ENCODE measurements around the gene STAC3.
A peak's percentile ranks its signal among the peaks of the same experiment; 100 is the strongest.

Gene STAC3

DNA sequence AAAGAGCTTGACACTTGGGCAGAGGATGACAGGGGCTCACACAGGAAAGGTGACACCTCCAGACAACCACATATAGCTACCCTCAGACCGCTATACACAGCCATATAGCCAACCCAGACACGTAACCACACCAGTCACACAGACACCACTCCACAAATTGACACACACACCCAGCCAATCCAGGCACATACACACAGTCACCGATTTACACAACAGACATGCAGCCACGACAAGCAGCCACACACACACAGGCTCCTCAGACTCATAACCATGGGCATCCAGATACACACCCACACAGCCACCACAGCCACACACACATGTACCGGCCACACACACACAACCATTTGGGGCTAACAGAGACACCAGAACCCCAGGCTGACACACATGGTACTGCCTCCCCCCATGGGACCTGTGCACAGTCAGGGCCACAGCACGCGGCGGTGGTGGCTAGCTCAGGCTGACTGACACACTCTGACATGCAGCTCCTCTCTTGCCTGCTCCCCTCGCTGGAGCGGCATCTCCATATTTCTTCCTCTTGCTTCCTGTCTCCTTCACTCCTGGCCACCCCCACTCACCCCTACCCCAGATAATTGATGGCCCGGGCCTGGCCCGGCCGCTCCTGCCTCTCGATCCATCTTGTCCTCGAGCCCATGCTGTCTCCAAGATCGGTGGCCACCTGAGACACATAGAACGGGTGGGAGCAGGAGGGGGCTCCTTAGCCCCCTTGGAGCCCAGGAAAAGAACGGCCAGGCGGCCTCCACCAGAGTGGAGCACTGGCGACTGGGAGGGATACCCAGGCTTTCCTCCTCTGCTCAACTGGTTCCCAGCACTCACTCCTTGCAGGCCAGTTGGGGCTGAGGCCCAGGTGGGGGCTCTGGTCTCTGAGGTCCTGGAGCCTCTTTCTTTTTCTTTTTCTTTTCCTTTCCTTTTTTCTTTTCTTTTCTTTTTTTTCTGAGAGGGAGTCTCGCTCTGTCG is 27.5 kb downstream of the STAC3 start:
- no peak for DNase-seq (ENCODE audit: low read depth, low spot score)
- Histone ChIP-seq H3K9ac (ENCODE audit: insufficient read length) (no peak overlapping the region), H3K9me3 (ENCODE audit: low read depth, low read length) (no peaks in the 10 kb centered on the region), H3K27ac (no peak overlapping the region), H3K4me3 (no peak overlapping the region), H3K36me3 (ENCODE audit: insufficient read depth, low read length) (no peaks in the 10 kb centered on the region)
- TF ChIP-seq POLR2AphosphoS5 (IDR thresholded peaks at IDR 0.05; ENCODE audit: borderline replicate concordance, low read depth, low read length), result no peak
- no peak for TF ChIP-seq EZH2 (IDR thresholded peaks at IDR 0.05)
- TF ChIP-seq FOXP2 (optimal IDR thresholded peaks at IDR 0.05; ENCODE audit: control extremely low read depth, extremely low read length, insufficient read depth), result no peak

DNA sequence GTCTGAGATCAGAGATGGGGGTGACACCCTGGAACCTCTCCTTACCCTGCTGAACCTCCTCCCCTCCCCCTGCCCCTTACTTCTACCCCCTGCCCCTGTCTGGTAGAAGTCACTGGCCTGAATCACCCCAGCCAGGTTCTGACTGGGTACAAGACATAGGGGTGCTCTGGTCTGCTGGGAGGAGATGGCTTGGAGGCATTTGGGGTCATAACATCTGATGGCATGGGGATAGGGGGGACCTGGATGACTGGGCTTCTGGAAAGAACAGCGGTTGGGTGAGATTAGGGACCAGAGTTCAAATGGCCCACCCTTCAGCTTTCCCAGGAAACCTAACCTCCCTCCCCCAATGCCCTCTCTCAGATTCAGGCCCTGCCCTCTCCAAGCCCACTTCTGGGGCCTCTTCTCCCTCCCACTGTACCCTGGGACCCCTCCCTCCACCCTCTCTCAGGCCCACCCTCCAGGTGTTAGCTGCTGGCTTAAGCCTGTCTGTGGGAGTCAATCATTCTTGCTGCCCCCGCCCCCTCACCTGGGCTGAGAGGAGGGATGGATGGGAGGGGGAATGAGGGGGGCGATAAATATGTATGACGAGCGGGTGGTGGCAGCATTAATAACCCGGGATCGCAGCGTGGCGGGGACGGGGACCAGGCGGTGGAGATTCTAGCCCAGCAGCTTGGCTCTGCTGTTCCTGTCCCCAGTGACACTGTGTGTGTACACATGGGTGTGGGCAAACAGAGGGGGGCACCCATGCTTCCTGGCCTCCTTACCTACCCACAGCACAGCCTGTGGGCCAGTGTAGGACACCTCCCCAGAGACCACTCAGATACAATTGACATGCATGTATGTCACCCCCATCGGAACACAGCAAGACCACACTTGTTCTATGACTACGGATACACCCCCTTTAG is 28.4 kb downstream of the STAC3 start:
- Histone ChIP-seq H3K36me3 (ENCODE audit: insufficient read depth, low read length) (no peaks in the 10 kb centered on the region), H3K9ac (ENCODE audit: insufficient read length) (no peak overlapping the region), H3K4me3 (no peak overlapping the region), H3K27ac (no peak overlapping the region), H3K9me3 (ENCODE audit: low read depth, low read length) (no peaks in the 10 kb centered on the region)
- no peak for DNase-seq (ENCODE audit: low read depth, low spot score)
- no peak for TF ChIP-seq POLR2AphosphoS5 (IDR thresholded peaks at IDR 0.05; ENCODE audit: borderline replicate concordance, low read depth, low read length)
- no peak for TF ChIP-seq EZH2 (IDR thresholded peaks at IDR 0.05)

GRCh38 chr12:57221169-57221917 is 29.6 kb downstream of the STAC3 start:
- Histone ChIP-seq H3K9me3 (ENCODE audit: low read depth, low read length) (no peaks in the 10 kb centered on the region), H3K9ac (ENCODE audit: insufficient read length) (no peak overlapping the region), H3K36me3 (ENCODE audit: insufficient read depth, low read length) (no peaks in the 10 kb centered on the region), H3K4me3 (no peak overlapping the region), H3K27ac (no peak overlapping the region)
- TF ChIP-seq EZH2 (IDR thresholded peaks at IDR 0.05) (no peak), POLR2AphosphoS5 (IDR thresholded peaks at IDR 0.05; ENCODE audit: borderline replicate concordance, low read depth, low read length) (no peak)
- DNase-seq (ENCODE audit: low read depth, low spot score), result no peak

DNA sequence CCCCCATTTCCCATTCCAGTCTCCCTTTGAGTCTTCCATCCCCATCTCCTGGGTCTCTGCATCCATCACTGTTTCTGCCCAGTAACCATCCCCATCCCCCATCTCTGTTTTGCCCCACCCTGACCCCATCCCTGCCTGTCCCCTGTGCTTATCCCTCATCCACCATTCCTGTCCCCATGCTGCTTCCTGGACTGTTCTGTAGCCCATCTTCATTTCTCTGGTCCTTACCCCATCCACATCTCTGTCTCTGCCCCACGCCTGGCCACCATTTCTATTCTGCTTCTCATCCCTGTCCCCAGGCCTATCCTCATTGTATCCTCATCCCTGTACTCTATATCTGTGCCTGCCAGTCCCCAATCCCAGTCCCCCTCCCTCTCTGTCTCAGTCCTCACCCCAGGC is 30.2 kb downstream of the STAC3 start:
- DNase-seq (ENCODE audit: low read depth, low spot score), result no peak
- Histone ChIP-seq H3K36me3 (ENCODE audit: insufficient read depth, low read length) (no peaks in the 10 kb centered on the region), H3K27ac (no peak overlapping the region), H3K9me3 (ENCODE audit: low read depth, low read length) (no peaks in the 10 kb centered on the region), H3K4me3 (peak overlapping the region; percentile 80), H3K9ac (ENCODE audit: insufficient read length) (no peak overlapping the region)
- TF ChIP-seq EZH2 (IDR thresholded peaks at IDR 0.05), result no peak
- TF ChIP-seq FOXP2 (optimal IDR thresholded peaks at IDR 0.05; ENCODE audit: control extremely low read depth, extremely low read length, insufficient read depth), result no peak
- TF ChIP-seq POLR2AphosphoS5 (IDR thresholded peaks at IDR 0.05; ENCODE audit: borderline replicate concordance, low read depth, low read length), result no peak

- no peaks in the 10 kb centered on the region for H3K36me3 ChIP-seq (ENCODE audit: insufficient read depth, low read length)
- no peak for TF ChIP-seq EZH2 (IDR thresholded peaks at IDR 0.05)
- TF ChIP-seq FOXP2 (optimal IDR thresholded peaks at IDR 0.05; ENCODE audit: control extremely low read depth, extremely low read length, insufficient read depth), result no peak
- no peak for TF ChIP-seq POLR2AphosphoS5 (IDR thresholded peaks at IDR 0.05; ENCODE audit: borderline replicate concordance, low read depth, low read length)
- no peaks in the 10 kb centered on the region for H3K9me3 ChIP-seq (ENCODE audit: low read depth, low read length)
- peak overlapping the region; percentile 80 for H3K4me3 ChIP-seq
- H3K9ac ChIP-seq (ENCODE audit: insufficient read length), result no peak overlapping the region
- no peak for DNase-seq (ENCODE audit: low read depth, low spot score)
- H3K27ac ChIP-seq, result no peak overlapping the region
Observed at GRCh38 chr12:57219993-57220754, 30.8 kb downstream of the STAC3 start.

DNA sequence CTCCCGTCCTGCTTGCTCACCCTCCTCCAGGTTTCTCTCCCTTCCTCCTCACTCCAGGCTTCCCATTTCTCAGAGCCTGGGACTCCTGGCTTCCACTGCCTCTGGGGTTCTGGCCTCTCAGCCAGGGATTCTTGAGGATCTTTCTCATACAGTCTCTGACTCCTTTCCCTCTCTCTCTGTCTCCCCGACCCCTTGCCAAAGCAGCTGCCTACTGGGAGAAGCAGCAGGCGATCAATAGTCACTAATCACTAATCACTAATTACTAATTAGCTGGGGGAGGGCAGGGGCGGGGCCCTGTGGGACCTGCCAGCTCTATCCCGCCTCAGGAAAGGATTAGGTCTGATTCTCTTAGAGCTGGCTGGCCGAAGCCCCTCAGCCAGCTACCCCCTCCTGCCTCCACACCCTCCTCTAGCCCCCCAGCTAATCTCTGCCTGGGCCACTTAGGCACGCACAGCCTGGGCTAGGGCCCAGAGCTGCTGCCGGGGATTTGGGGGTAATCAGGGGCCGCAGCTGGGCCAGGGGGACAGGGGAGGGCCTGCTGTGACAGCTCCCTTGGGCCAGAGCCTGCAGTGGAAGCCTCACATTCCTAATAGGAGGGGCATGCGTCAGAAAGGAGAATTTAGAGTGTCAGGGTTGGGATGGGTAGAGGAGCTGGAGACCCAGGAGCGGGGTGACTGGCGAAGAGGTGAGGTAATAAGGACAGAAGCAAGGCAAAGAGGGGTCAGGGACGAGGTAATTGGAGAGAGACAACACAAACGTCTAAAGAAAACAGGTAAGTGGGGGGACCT is 31.6 kb downstream of the STAC3 start:
- DNase-seq (ENCODE audit: low read depth, low spot score), result no peak
- H3K9me3 ChIP-seq (ENCODE audit: low read depth, low read length), result no peaks in the 10 kb centered on the region
- H3K9ac ChIP-seq (ENCODE audit: insufficient read length), result peak overlapping the region; percentile 52
- TF ChIP-seq FOXP2 (optimal IDR thresholded peaks at IDR 0.05; ENCODE audit: control extremely low read depth, extremely low read length, insufficient read depth), result no peak
- TF ChIP-seq POLR2AphosphoS5 (IDR thresholded peaks at IDR 0.05; ENCODE audit: borderline replicate concordance, low read depth, low read length), result no peak
- TF ChIP-seq EZH2 (IDR thresholded peaks at IDR 0.05), result no peak
- peak overlapping the region; percentile 70 for H3K27ac ChIP-seq
- no peaks in the 10 kb centered on the region for H3K36me3 ChIP-seq (ENCODE audit: insufficient read depth, low read length)
- H3K4me3 ChIP-seq, result peak overlapping the region; percentile 80

Measured in SK-N-MC (cell line).